ENCODE measurements around the gene IAPP.

IAPP gene

DNA sequence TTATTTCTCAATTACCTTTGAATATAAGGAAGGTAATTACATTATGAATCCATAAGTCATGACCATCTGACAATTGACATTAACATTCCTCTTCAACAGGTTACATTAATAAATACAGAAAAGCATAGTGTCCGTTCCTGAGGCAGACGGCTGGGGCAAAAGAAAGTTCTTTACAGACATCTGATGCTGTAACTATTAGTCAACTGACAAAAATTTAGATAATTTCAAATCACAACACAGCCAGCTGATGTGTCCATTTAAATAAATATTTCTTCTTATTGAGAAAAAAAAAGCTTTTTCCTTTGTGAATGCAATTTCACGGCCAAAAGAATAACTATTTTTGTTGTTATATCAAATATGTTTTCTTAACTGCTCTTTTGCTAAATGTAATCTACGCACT lies 55.5 kb downstream of the IAPP start:
- no peak overlapping the region for H3K9ac ChIP-seq
- TF ChIP-seq, protein P1, sequence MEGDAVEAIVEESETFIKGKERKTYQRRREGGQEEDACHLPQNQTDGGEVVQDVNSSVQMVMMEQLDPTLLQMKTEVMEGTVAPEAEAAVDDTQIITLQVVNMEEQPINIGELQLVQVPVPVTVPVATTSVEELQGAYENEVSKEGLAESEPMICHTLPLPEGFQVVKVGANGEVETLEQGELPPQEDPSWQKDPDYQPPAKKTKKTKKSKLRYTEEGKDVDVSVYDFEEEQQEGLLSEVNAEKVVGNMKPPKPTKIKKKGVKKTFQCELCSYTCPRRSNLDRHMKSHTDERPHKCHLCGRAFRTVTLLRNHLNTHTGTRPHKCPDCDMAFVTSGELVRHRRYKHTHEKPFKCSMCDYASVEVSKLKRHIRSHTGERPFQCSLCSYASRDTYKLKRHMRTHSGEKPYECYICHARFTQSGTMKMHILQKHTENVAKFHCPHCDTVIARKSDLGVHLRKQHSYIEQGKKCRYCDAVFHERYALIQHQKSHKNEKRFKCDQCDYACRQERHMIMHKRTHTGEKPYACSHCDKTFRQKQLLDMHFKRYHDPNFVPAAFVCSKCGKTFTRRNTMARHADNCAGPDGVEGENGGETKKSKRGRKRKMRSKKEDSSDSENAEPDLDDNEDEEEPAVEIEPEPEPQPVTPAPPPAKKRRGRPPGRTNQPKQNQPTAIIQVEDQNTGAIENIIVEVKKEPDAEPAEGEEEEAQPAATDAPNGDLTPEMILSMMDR (IDR thresholded peaks at IDR 0.05): no peak
- H3K4me1 ChIP-seq: no peaks in the 10 kb centered on the region

More for the DNA sequence above, 55.5 kb downstream of the IAPP start:
- Histone ChIP-seq H2AFZ (no peak overlapping the region), H3K79me2 (no peaks in the 10 kb centered on the region), H3K27me3 (ENCODE audit: control insufficient read depth, insufficient read depth, low read length) (no peaks in the 10 kb centered on the region), H3K36me3 (ENCODE audit: control insufficient read depth, insufficient read depth, low read length) (no peaks in the 10 kb centered on the region), H3K4me2 (ENCODE audit: low read length) (no peak overlapping the region), H3K9me3 (ENCODE audit: control insufficient read depth, low read length) (no peaks in the 10 kb centered on the region), H3K27ac (no peak overlapping the region), H3K4me3 (ENCODE audit: low read depth, low read length) (no peak overlapping the region)
